Loucy (cell line): ENCODE measurements around the gene UBE2J1.

Experiments
- CTCF ChIP-seq: fragments of 200-600 bp; sonication (generic); conservative IDR thresholded peaks from 2 replicates; pipeline ENCODE4 v1.5.1; 2014; ENCODE audit warnings: mild to moderate bottlenecking, antibody characterized with exemption, low read length
- EZH2phosphoT487 ChIP-seq: fragments of 200-600 bp; IDR thresholded peaks from 2 replicates; pipeline ENCODE4 v1.6.1; 2018; ENCODE audit warnings: antibody characterized with exemption, mild to moderate bottlenecking, moderate library complexity, borderline replicate concordance

GRCh38 chr6:89359561-89359960 is 7.0 kb upstream of the UBE2J1 start:
- TF ChIP-seq CTCF, result no peak
- no peak for TF ChIP-seq EZH2phosphoT487
